Stimulated activated CD8-positive, alpha-beta memory T cell treated with anti-CD3 and anti-CD28 coated beads, Interleukin-12 subunit alpha, Interleukin-12 subunit beta, amount 100 ng/mL, for 24 hours (primary cell): ENCODE results near the gene PHACTR2.
"Not testable (repeated sequence)": the region's sequence is repeated elsewhere in the genome, so short reads cannot be mapped to it uniquely, and the experiment has no call there.

Source experiments
- DNase-seq: peaks from one replicate; pipeline ENCODE4 v3.0.0-alpha.2; 2020; ENCODE audit errors: extremely low read depth

The PHACTR2 gene

GRCh38 chr6:143766185-143766553, 88.4 kb downstream of the PHACTR2 start:
- no peak for DNase-seq

DNA sequence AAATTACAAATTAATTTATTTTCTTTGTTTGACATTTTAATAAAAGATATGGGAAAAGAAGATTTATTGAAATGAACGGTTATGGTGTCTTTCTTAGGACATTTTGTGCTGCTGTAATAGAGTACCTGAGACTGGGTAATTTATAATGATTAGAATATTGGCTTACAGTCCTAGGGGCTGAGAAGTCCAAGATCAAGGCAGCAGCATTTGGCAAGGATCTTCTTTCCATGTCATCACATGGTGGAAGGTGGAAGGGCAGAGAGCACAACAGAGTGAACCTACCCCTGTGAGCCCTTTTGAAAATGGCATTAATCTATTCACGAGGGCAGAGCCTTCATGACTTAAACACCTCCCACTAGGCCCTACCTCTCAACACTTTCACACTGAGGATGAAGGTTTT, 89.7 kb downstream of the PHACTR2 start:
- DNase-seq = no peak

DNA sequence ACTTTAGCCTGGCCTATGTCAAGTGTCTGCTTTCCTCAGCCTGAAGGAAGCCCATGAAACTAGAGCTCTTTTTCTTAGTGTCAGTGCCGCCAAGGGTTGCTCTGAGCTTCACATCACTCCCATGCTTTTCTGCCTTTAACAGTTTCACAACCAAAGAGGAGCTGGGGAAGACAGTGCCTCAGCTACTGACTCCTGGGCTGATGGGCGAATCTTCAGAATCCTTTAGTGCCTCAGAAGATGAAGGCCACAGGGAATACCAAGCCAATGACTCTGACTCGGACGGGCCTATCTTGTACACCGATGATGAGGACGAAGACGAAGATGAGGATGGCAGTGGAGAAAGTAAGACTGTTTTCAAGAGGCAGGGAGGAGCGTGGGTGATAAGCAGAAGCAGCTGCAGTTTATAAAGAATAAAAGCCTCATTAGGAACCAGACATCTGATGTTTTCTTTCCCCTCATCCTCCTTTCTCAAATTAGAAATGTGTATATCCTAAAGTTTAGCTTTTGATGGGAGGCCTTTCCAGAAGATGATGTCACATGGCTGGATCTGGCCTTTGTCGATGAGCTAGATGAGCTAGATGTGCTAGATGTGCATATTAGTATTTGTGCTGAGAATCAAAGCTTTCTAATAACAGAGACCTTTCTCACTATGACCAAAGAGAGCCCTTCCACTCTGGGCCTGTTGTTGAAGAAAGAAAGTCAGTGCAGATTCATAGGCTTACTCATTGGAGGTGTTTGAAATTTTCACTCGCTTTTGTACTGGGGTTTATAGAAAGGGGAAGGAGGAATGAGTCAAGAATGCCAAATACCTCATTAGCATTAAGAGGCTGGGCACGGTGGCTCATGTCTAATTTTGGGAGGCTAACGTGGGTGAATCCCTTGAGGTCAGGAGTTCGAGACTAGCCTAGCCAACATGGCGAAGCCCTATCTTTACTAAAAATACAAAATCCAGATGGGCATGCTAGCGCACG, 94.6 kb downstream of the PHACTR2 start:
- DNase-seq = no peak

GRCh38 chr6:143773506-143774150, 95.9 kb downstream of the PHACTR2 start:
- no peak for DNase-seq

- no peak for DNase-seq
Observed at GRCh38 chr6:143774347-143774746, 96.6 kb downstream of the PHACTR2 start.

GRCh38 chr6:143775336-143775735, 97.6 kb downstream of the PHACTR2 start:
- DNase-seq = no peak

DNA sequence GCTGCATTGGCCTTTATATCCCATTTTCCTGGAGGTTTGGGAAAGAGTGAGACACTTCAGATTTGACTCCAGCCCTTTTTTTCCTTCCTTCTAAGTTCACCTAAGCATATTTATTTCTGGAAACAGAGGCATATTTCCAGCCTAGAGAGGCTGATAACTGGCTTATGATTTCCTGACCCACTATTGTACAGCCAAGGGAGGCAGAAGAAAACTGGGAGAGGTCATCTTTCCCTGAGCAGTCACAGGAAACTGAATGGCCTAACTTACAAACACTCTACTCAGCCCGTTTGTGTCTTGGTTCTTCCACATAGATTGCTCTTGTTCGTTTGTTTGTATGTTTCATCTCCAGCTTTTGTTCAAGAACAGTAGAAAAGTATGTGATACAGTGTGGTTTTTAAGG, 101.2 kb downstream of the PHACTR2 start:
- DNase-seq = no peak

GRCh38 chr6:143782481-143782880, 104.7 kb downstream of the PHACTR2 start:
- no peak for DNase-seq

- DNase-seq = no peak
Observed at GRCh38 chr6:143783077-143783476, 105.3 kb downstream of the PHACTR2 start.

GRCh38 chr6:143784316-143784715, 106.6 kb downstream of the PHACTR2 start:
- DNase-seq = no peak

GRCh38 chr6:143786371-143786770, 108.6 kb downstream of the PHACTR2 start:
- DNase-seq = not testable (repeated sequence)

- no peak for DNase-seq
Observed at GRCh38 chr6:143792402-143793279, 114.9 kb downstream of the PHACTR2 start.

GRCh38 chr6:143793280-143793619, 115.5 kb downstream of the PHACTR2 start:
- no peak for DNase-seq

- not testable (repeated sequence) for DNase-seq
Observed at GRCh38 chr6:143796551-143796950, 118.8 kb downstream of the PHACTR2 start.

GRCh38 chr6:143798487-143798886, 120.7 kb downstream of the PHACTR2 start:
- DNase-seq = not testable (repeated sequence)

GRCh38 chr6:143802833-143803565, 125.2 kb downstream of the PHACTR2 start:
- no peak for DNase-seq

GRCh38 chr6:143803769-143804568, 126.2 kb downstream of the PHACTR2 start:
- DNase-seq = no peak

- DNase-seq = no peak
Observed at GRCh38 chr6:143804835-143805239, 127.1 kb downstream of the PHACTR2 start.

- peak; percentile 44 for DNase-seq
Observed at GRCh38 chr6:143806282-143807102, 128.7 kb downstream of the PHACTR2 start.
